HG03103 (cell line): ENCODE data around the gene CC2D1A.

Experiments
- ATAC-seq: cut with Tn5 transposase; IDR thresholded peaks from one replicate; pipeline ENCODE4 v1.9.1; 2021; ENCODE audit warnings: low read depth; ENCODE audit not compliant: unreplicated experiment

Gene CC2D1A

GRCh38 chr19:13876834-13877233 is 29.2 kb upstream of the CC2D1A start, which contains the start of gene NANOS3:
TSS of gene NANOS3 (plus strand) at chr19:13877134. CDS start at chr19:13877249, 115 bp downstream.
- no peak for ATAC-seq

DNA sequence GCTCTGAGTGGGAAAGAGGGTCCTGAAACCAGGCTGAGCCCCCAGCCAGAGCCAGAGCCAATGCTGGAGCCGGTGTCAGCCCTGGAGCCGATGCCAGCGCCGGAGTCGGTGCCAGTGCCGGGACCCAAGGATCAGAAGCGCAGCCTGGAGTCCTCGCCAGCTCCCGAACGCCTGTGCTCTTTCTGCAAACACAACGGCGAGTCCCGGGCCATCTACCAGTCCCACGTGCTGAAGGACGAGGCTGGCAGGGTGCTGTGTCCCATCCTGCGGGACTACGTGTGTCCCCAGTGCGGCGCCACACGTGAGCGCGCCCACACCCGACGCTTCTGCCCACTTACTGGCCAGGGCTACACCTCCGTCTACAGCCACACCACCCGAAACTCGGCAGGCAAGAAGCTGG is 28.7 kb upstream of the CC2D1A start:
- no peak for ATAC-seq

- ATAC-seq, result peak; percentile 81
These were observed 25.6 kb upstream of the CC2D1A start for GRCh38 chr19:13880059-13881043.

DNA sequence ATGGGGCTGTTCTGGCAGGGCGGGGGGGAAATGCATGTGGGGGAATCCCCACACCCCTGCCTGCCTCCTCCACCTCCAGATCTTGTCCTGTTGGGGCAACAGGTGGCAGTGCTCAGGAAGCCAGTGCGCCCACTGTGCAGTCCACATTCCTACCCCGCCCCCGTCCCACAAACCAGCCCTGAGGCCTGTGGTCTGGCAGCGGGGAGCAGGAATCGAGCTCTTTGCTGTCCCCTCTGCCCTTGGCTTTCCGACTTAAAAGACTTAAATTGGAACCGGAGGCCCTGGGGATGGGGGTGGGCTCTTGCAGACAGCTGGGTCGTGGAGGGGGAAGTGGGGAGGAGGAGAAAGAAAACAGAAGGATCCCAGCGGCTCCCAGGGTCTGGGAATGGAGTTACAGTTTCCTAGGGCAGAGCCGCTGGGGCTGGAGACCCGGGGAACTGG is 24.7 kb upstream of the CC2D1A start:
- no peak for ATAC-seq

DNA sequence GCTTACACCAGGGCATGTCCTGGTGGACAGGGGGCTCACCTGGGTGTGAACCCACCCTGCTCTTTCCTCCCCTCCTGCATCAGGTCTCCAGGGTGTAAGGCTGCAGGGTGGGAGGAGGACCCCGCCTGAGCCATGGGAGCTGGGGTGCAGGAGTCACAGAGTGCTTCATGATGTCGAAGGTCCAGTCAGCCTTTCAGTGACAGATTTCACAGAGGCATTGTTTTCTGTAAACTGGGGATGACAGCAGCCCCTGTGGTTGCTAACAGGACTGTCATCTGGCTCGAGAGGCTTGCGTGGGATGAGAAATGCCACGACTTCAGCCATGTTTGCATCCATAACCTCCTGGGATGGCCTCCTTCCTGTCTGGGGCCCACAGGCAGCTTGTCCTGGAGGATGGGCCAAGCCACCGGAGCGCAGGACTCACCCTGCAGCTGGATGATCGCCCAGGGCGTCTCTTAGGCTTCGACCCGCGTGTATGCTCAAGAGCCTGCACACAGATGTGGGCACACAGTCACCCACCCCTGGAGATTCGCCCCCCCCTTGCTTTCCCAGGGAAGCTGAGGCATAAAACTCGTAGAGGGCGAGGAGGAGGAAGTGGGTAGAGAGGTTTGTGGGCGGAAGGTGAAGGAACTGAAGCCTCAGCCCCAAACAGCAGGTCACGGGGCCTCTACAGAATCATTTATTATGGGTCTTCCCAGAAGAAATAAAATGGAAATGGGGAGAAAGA is 24.1 kb upstream of the CC2D1A start:
- ATAC-seq, result no peak

GRCh38 chr19:13882419-13882795 is 23.6 kb upstream of the CC2D1A start:
- ATAC-seq, result no peak

- no peak for ATAC-seq
These were observed 23.2 kb upstream of the CC2D1A start for GRCh38 chr19:13882836-13883235.

GRCh38 chr19:13883516-13884064 is 22.4 kb upstream of the CC2D1A start:
- no peak for ATAC-seq

DNA sequence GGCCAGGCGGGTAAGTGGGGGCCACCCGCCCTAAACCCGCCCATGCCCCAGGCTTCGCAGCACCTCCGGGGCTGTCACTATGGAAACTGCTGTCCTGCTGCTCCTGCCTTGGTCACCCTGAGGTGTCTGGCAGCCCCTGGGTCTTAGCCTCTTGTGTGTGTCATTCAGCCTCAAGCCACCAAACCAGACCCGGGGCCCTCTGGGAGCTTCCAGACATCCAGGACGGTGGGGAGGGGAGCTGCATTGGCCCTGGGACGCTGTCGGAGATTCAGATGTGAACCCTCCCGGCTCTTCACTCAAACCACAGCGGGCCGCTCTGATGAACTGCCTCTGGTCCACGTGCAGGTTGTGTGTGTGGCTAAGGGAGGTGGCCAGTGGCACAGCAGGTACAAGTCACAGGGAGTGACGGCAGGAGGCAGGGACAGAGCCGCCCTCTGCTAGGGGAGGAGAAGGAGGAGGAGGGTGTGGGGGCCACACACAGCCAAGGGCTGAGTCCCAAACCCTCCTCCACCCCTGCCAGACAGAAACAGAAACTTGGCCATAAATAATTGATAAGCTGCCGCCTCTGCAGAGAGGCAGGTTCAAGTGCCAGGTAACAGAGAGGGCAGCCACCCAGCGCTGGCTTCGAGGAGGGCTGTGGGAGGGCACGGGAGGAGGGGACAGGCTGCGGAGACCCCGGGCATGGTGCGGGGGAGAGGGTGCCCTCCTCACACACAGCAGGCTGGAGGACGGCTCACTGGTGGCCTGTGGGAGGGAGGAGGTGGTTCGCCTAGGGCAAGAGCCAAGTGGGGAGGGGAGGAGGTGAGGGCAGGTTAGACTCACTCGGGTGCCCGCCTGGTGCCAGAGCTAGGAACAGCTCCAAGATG is 21.0 kb upstream of the CC2D1A start:
- ATAC-seq, result no peak

- ATAC-seq, result no peak
These were observed 20.1 kb upstream of the CC2D1A start for GRCh38 chr19:13885826-13886365.

DNA sequence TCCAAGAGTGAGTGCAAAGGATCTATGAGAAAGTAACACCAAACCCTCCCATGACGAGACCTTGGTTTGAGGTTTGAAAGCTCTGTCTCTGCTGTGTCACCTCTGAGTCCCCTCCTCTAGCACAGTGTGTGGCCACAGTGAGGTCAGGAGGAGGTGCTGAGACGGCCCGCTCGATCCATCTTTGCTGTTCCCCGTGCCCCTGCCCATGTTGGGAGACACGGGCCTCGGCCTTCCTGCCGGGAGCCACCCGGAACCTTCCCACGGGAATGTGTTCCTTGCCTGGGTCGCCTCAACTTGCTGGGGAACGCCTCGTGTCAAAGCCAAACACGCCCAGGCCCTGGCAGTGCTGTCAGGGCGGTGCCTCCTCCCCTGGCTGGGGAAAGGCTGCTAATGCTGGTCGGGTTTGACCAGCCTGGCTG is 19.0 kb upstream of the CC2D1A start:
- ATAC-seq, result no peak

DNA sequence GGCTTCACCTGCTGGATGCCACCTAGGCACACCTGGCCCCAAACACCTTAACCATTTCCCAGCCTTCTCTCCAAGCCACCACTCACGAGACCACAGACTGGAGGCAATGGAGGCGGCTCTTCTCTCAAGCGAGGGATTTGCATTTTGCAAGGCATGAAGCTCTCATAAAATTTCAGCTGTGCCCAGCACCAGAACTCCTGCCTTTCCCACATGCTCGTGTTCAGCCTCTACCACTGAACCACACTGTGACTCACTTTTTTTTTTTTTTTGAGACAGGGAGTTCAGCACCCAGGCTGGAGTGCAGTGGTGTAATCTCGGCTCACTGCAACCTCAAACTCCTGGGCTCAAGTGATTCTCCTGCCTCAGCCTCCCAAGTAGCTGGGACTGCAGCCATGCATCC is 18.5 kb upstream of the CC2D1A start:
- no peak for ATAC-seq

DNA sequence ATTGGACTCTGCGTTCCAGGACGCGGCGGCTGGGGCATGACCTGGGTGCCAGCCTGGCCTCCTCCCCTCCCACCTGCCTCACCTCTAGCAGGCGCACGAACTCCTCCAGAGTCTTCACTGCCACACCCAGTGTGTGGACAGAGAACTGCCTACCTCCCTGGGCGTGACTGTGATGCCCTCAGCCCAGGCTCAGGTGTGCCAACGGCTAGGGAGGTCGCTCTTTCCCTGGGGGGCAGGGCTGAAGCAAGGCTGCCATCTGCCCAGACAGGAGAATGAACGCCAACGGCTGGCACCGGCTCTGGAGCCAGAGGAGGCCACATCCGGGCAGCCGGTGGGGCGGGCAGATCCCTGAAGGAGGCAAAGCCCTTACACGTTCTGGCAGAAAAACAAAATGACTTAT is 17.7 kb upstream of the CC2D1A start:
- ATAC-seq, result no peak

DNA sequence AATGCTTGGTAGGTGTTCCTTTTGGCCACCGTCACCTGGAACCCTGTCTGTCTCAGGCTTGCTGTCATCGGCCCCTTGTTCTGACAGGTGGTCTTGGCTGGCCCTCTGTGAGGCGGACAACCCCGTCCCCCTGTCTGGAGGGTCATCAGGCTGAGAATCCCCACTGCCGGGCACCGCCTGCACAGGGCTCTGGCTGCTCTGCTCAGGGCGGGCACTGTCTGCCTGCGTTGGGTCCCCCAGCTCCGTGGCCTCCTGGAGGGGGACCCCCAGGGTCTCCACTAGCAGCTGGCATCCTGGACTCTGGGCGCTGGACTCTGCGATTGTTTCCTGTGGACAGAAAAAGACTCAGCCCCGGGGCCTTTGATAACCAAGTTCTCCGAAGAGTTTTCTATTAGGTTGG is 15.9 kb upstream of the CC2D1A start:
- no peak for ATAC-seq

- no peak for ATAC-seq
These were observed 13.1 kb upstream of the CC2D1A start for GRCh38 chr19:13892870-13893269.

GRCh38 chr19:13894552-13894951 is 11.4 kb upstream of the CC2D1A start:
- ATAC-seq, result no peak

- no peak for ATAC-seq
These were observed 9.8 kb upstream of the CC2D1A start for GRCh38 chr19:13896227-13896626.

DNA sequence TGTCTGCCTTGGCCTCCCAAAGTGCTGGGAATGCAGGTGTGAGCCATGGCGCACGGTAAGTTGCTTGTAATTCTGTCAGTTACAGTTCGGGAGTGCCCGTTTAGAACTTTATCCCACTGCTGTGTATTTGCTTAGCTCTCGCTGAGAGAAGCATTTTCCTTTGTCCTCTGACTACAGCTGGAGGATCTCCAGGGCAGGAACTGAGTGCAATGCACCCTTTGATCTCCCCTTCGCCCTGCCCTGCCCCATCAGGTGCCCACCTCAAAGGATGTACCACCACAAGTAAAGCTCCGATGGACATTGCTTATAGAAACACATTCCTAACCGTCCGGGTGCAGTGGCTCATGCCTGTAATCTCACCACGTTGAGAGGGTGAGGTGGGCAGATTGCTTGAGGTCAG is 6.6 kb upstream of the CC2D1A start:
- ATAC-seq, result no peak

- ATAC-seq, result no peak
These were observed 6.0 kb upstream of the CC2D1A start for GRCh38 chr19:13899912-13900584.
